GM19438 (cell line): Measurements from ENCODE around the gene GYG2.
A peak's percentile ranks its signal among the peaks of the same experiment; 100 is the strongest.
"Not testable (repeated sequence)": the region's sequence is repeated elsewhere in the genome, so short reads cannot be mapped to it uniquely, and the experiment has no call there.

ENCODE experiments used
- ATAC-seq: cut with Tn5 transposase; IDR thresholded peaks from one replicate; pipeline ENCODE4 v1.9.1; 2021; ENCODE audit warnings: low read depth; ENCODE audit not compliant: unreplicated experiment

GYG2 gene

GRCh38 chrX:2898846-2899512 is 70.2 kb downstream of the GYG2 start:
- no peak for ATAC-seq

DNA sequence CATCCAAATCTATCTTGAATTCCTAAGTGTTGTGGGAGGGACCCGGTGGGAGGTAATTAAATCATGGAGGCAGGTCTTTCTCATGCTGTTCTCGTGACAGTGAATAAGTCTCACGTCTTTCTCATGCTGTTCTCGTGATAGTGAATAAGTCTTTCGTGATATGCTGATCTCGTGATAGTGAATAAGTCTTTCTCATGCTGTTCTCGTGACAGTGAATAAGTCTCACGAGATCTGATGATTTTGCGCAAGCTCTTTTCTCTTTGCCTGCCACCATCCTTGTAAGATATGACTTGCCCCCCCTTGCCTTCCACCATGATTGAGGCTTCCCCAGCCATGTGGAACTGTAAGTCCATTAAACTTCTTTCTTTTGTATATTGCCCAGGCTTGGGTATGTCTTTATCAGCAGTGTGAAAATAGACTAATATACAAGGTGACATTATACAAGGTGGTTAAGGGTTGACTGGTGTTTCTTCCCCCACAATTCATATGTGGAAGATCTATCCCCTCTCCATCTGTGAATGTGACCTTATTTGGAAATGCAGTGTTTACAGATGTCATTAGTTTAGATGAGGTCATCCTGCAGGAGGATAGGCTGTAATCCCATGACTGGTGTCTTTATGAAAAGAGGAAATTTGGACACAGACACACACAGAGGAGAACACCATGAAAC is 72.8 kb downstream of the GYG2 start:
- no peak for ATAC-seq

GRCh38 chrX:2902841-2903240 is 74.1 kb downstream of the GYG2 start:
- no peak for ATAC-seq

DNA sequence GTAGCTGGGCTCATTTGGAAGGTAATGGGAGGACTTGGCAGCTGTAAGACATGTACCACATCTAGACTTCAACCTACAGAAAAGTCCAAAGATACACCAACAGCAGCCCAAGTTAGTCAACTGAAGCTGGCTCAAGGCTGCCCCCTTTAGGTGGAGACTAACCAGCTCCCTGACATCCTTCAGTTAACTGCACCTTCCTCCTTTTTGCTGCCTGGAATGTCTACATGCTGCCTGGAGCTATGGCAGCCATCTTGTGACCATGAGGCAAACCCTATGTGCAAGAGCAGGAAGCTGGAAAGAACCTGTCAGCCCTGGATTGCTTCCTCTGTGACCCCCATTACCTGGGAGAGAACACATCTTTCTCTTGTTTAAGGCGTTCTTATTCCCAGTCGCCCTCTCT is 74.6 kb downstream of the GYG2 start:
- ATAC-seq = no peak

DNA sequence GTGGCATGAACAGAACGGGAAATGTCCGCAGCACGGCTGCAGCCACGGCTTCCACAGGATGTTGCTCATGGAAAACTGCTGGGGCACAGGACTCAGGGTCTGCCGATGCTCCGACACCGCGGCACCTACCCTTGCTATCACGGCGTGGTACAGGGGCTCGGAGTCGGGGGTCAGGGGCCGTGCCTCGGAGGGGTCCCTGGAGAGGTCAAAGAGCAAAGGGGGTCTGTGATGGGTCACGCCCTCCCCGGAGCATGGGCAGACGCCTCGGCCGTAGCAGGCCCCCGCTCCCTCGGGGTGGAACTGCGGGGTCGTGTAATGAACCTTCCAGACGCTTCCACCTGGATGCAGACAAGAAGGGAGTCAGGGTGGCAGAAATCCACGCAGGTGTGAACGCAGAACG is 78.6 kb downstream of the GYG2 start:
- ATAC-seq = no peak

DNA sequence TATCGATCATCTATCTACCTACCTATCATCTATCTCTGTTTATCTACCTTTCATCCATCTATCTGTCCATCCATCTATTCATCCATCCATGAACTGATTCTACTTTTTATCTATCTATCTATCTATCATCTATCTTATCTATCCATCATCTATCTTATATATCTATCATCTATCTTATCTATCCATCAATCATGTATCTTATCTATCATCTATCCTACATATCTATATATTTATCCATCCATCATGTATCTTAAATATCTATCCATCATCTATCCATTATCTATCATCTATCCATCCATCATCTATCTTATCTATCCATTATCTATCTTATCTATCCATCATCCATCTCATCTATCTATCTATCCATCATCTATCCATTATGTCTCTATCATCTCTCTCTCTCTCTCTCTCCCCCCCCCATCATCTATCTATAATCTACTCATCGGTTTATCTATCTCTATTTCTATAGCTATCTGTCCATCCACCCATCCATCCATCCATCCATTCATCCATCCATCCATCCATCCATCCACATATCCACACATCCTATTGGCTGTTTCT is 79.5 kb downstream of the GYG2 start:
- ATAC-seq = no peak

- ATAC-seq = no peak
These were observed 81.4 kb downstream of the GYG2 start for GRCh38 chrX:2910109-2910508.

DNA sequence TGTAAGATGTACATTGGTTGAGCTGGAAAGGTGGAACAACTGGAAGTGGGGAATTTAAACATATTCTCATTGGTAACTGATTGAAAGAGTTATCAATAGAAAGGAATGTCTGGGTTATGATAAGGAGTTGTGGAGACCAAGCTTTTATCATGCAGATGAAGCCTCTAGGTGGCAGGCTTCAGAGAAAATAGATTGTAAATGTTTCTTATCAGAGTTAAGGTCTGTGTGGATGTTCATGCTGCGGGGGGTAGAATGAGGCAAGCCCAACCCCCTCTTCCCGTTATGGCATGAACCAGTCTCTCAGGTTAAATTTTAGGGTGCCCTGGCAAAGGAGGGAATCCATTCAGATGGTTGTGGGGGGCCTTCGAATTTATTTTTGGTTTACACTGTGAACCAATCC is 84.4 kb downstream of the GYG2 start:
- no peak for ATAC-seq

GRCh38 chrX:2917767-2918166 is 89.0 kb downstream of the GYG2 start:
- ATAC-seq = no peak

GRCh38 chrX:2921193-2921592 is 92.5 kb downstream of the GYG2 start:
- ATAC-seq = no peak

- ATAC-seq = no peak
These were observed 93.0 kb downstream of the GYG2 start for GRCh38 chrX:2921750-2922149.

DNA sequence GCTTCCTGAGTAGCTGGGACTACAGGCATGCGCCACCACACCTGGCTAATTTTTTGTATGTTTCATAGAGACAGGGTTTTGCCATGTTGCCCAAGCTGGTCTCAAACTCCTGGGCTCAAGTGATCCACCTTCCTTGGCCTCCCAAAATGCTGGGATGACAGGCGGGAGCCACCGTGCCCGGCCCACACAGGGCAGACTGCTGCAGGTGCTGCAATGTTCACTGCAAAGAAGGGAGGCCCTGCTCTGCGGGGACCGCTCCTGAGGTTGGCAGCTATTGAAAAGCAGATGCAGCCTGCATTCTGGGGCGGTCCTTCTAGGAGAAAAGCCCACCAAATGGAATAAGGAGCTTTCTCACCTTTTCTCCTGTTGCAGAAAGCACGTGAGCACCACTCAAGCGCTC is 95.4 kb downstream of the GYG2 start:
- ATAC-seq = no peak

- not testable (repeated sequence) for ATAC-seq
These were observed 97.5 kb downstream of the GYG2 start for GRCh38 chrX:2926255-2926654.

- no peak for ATAC-seq
These were observed 98.0 kb downstream of the GYG2 start for GRCh38 chrX:2926664-2927275.

DNA sequence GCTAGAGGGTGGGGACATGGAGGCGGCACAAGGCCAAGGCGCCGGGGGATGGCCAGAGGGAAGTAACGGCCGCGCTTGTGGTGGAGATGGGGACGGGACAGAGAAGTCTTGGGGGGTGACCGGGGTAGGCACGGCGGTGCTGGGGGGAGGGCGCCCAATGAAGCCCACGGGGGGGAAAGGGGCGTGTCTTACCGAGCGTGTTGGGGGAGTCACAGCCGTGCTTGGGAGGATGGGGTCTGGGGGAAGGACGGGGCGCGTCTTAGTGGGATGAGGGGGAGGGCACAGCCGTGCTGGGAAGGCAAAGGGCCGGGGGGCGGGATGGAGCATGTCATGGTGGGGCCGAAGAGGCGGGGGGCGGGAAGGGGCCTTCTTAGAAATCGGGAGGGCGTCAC is 99.5 kb downstream of the GYG2 start:
- no peak for ATAC-seq

DNA sequence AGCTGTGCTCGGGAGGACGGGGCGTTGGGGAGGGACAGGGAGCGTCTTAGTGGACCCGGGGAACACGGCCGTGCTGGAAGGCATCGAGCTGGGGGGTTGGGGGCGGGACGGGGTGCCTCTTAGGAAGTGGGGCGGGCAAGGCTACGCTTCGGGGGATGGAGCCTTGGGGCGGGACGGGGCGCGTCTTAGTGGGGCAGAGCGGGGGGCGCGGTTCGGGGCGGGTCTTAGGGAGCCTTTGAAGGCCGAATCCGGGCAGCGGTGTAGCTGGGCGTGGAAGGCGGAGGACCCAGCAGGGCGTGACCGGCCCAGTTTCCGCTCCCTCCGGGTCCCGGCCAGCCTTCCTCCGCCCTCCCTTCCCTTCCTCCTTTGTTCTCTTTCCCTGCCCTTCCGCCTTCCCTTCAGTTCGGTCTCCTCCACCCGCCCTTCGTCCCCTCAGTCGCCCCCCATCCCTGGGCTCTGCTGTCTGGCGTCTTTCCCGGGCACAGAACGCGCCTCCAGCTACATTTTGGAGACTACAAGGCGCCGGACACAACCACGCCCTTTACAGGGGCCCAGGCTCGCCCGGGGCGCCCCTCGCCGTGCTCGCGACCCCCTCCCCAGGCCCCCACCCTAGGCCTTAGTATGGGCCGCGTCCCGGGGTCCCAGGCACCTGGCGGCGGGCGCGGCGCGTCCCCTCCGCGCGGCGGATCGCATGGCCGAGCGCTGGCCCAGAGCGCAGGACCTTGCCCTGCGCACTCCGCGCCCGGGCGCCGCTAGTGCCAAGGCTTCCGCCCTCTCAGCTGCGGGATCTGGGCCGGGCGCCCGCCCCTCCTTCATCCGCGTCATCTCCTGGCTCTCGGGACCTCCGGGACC is 100.1 kb downstream of the GYG2 start, which contains the start of gene ARSD:
Gene ARSD, minus strand, starts transcription at position 757 of the 852 bp plus-strand sequence. Its CDS starts 64 bp downstream, at position 693.
- peak; percentile 96 for ATAC-seq

DNA sequence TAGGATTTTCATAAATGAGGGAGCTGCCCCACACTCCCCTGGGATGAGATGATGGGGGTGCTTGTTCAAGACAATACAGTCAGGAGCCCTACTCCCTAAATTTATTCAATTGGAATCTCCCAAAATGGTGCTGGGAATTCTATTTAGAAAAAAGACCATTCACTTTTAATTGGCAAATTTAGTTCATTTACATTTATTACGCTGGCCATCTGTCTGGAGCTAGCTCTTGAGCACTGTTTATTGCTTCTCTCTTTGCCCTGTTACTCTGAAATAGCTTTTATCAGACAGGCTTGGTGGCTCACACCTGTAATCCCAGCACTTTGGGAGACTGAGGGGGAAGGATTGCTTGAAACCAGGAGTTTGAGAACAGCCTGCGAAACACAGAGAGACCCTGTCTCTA is 102.4 kb downstream of the GYG2 start:
- ATAC-seq = no peak

DNA sequence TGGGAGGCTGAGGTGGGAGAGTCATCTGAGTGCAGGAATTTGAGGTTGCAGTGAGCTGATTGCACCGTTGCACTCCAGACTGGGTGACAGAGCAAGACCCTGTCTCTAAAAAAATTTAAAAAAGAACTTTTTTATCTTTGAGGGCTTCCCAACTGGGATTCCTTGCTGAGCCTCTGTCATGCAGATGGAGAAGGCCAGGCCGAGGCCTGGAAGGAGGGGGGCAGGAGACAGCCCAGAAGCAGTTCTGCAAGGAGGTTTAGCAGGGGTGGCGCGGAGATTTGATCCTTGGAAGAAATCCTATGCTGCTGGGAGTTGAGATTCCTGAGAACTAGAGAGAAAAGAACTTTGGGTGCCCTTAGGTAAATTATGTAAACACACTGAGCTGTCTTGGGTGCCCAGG is 102.9 kb downstream of the GYG2 start:
- no peak for ATAC-seq
